ENCODE measurements around the gene LYST. TPM values are rescaled to one million over a fixed set of nuclear protein-coding genes. Genes with fewer than 3 reads are reported as not detected.

Gene LYST
- polyA plus RNA-seq, 4 donors = 2.9 to 6.6 (median 5.0) TPM

Other genes with a start within 250 kb of the LYST start
- gene GNG4, start 217.1 kb downstream of the LYST start, polyA plus RNA-seq = 10 to 100 TPM in 1 of 4 donors, 1 to 10 TPM in 3; 1.6 to 50.7 (median 5.2) TPM
- 10 to 100 TPM in 2 of 4 donors, 1 to 10 TPM in 1, under 1 TPM in 1; 0.67 to 62.0 (median 19.9) TPM for gene NID1, start 198.2 kb upstream of the LYST start, polyA plus RNA-seq

Data from small intestine (tissue), 4 donors.